ENCODE data around the gene ZBED4.

The ZBED4 gene

GRCh38 chr22:49914256-49914655, 60.6 kb downstream of the ZBED4 start:
- no peak for TF ChIP-seq CTCF (IDR thresholded peaks at IDR 0.05)

- TF ChIP-seq CTCF (IDR thresholded peaks at IDR 0.05): no peak
These were observed 62.0 kb downstream of the ZBED4 start for GRCh38 chr22:49915610-49916009.

- TF ChIP-seq CTCF (IDR thresholded peaks at IDR 0.05): no peak
These were observed 63.2 kb downstream of the ZBED4 start for GRCh38 chr22:49916831-49917230.

- TF ChIP-seq CTCF (IDR thresholded peaks at IDR 0.05): no peak
These were observed 64.6 kb downstream of the ZBED4 start, which contains the start of the genes ALG12 and CRELD2 for GRCh38 chr22:49917974-49918910. Gene ALG12 (minus strand): TSS chr22:49918438. CDS start chr22:49913765, 4,673 bp downstream. Gene CRELD2 (plus strand): TSS chr22:49918634. CDS start chr22:49918770, 136 bp downstream.

DNA sequence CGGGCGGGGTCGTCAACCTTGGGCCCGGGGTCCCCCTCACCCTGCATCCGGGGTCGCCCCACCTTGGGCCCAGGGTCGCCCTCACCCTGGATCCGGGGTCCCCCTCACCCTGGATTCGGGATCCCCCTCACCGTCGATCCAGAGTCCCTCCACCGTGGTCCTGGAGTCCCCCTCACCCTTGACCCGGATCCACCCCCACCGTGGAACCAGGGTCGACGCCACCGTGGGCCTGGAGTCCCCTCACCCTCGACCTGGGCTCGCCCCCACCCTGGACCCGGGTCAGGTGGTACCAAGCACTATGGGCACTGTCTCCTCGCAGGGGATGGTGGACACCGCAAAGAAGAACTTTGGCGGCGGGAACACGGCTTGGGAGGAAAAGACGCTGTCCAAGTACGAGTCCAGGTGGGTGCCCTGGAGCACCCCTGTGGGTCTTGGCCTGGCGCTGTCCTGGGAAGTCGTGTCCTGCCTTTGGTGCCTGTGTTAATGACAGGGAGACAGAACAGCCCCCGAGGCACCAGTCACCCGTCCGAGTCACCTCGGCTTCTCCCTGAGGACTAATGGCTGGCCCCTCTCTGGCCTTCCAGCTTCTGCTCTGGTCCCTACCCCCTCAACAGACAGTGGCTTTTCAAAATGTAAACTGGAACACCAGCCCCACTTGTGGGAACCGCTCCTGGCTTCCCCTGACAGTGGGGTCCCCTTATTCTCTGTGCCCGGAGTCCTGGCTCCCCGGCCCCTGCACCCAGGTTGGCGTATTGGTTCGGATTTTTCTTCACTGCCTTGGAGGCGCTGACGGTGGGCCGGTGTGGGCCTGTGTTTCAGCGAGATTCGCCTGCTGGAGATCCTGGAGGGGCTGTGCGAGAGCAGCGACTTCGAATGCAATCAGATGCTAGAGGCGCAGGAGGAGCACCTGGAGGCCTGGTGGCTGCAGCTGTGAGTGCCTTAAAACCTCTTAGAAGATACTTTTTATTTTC, 65.6 kb downstream of the ZBED4 start:
- no peak for TF ChIP-seq CTCF (IDR thresholded peaks at IDR 0.05)

DNA sequence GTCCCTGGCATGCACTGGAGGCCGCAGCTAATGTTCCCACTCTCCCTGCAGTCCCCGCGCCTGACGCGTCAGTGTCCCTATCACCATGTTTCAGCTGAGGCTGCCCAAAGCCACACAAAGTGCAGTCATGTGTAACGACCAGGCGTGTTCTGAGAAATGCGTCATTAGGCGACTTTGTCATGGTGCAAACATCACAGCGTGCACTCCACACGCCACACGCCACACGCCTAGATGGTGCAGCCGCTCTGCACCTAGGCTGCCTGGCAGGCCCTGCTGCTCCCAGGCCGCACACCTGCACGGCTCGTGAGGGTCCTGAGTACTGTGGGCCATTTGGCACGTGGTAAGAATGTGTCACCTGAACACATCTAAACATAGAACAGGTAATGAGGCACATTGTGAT, 67.2 kb downstream of the ZBED4 start:
- no peak for TF ChIP-seq CTCF (IDR thresholded peaks at IDR 0.05)

GRCh38 chr22:49921508-49922278, 68.0 kb downstream of the ZBED4 start:
- no peak for TF ChIP-seq CTCF (IDR thresholded peaks at IDR 0.05)
